ENCODE measurements around the gene IGFBP6. TPM values are rescaled to one million over a fixed set of nuclear protein-coding genes. Genes with fewer than 3 reads are reported as not detected.
A peak's percentile ranks its signal among the peaks of the same experiment; 100 is the strongest.

The IGFBP6 gene
- total and polyA plus RNA-seq, 3 experiments from 2014 or later: 1.5 to 8.9 (median 1.6) TPM

GRCh38 chr12:53098354-53098981 lies 1.0 kb downstream of the IGFBP6 start:
- peak overlapping the region; percentile 59 to 95 (median 86) for H3K27ac Mint-ChIP-seq
- H3K36me3 ChIP-seq (ENCODE audit: insufficient read depth, low read length): no peaks in the 10 kb centered on the region
- peak overlapping the region; percentile 77 to 94 (median 80) for H3K4me3 Mint-ChIP-seq
- peak overlapping the region; percentile 44 for H3K27ac ChIP-seq (ENCODE audit: low read depth, low read length)
- DNase-seq: no peak
- H3K36me3 Mint-ChIP-seq: no peaks in the 10 kb centered on the region
- ChIA-PET POLR2A (interaction anchor here (0.6 to 3.0 kb wide), 5 partner anchors 15 to 92 kb away, joined by 3 to 18 read pairs (median 6); partner anchors contain the start of genes EIF4B and SPRYD3), CTCF (interaction anchor here (1.0 to 14.7 kb wide), 16 partner anchors 10 to 169 kb away, joined by 3 to 243 read pairs (median 4); partner anchors contain the start of genes CSAD and SPRYD3)
- H3K4me1 ChIP-seq (ENCODE audit: insufficient read depth, low read length): peaks cover 42% of the 10 kb centered on the region
- H3K9me3 ChIP-seq (ENCODE audit: low read length): no peaks in the 10 kb centered on the region
- no peaks in the 10 kb centered on the region for H3K9me3 Mint-ChIP-seq
- peaks cover 0 to 3% of the 10 kb centered on the region in 2 donors for H3K27me3 Mint-ChIP-seq
- H3K4me1 Mint-ChIP-seq: peaks cover 35 to 58% (median 46%) of the 10 kb centered on the region in 3 donors
- H3K4me3 ChIP-seq (ENCODE audit: low read length): peak overlapping the region; percentile 53
- H3K27me3 ChIP-seq (ENCODE audit: insufficient read depth, low read length, poor library complexity, severe bottlenecking): no peaks in the 10 kb centered on the region

GRCh38 chr12:53099071-53099882 lies 1.8 kb downstream of the IGFBP6 start:
- peaks cover 49% of the 10 kb centered on the region for H3K4me1 ChIP-seq (ENCODE audit: insufficient read depth, low read length)
- no peaks in the 10 kb centered on the region for H3K36me3 ChIP-seq (ENCODE audit: insufficient read depth, low read length)
- H3K27ac Mint-ChIP-seq: peak overlapping the region; percentile 24 to 95 (median 83)
- no peaks in the 10 kb centered on the region for H3K9me3 ChIP-seq (ENCODE audit: low read length)
- peaks cover 0 to 3% of the 10 kb centered on the region in 2 donors for H3K27me3 Mint-ChIP-seq
- peaks cover 43 to 66% (median 54%) of the 10 kb centered on the region in 3 donors for H3K4me1 Mint-ChIP-seq
- H3K27ac ChIP-seq (ENCODE audit: low read depth, low read length): no peak overlapping the region
- CTCF ChIA-PET: interaction anchor here (1.0 to 14.7 kb wide), 16 partner anchors 9 to 222 kb away, joined by 3 to 243 read pairs (median 4); partner anchors contain the start of genes AAAS, CSAD and SPRYD3
- no peaks in the 10 kb centered on the region for H3K9me3 Mint-ChIP-seq
- H3K27me3 ChIP-seq (ENCODE audit: insufficient read depth, low read length, poor library complexity, severe bottlenecking): no peaks in the 10 kb centered on the region
- H3K4me3 Mint-ChIP-seq: peak overlapping the region; percentile 51 to 82 (median 77)
- peak; percentile 79 to 92 (median 85) for DNase-seq
- H3K4me3 ChIP-seq (ENCODE audit: low read length): no peak overlapping the region
- POLR2A ChIA-PET: interaction anchor here (0.7 to 3.0 kb wide), 3 partner anchors 20 to 45 kb away, joined by 7 to 18 read pairs (median 9); partner anchors contain the start of gene SPRYD3
- H3K36me3 Mint-ChIP-seq: no peaks in the 10 kb centered on the region

DNA sequence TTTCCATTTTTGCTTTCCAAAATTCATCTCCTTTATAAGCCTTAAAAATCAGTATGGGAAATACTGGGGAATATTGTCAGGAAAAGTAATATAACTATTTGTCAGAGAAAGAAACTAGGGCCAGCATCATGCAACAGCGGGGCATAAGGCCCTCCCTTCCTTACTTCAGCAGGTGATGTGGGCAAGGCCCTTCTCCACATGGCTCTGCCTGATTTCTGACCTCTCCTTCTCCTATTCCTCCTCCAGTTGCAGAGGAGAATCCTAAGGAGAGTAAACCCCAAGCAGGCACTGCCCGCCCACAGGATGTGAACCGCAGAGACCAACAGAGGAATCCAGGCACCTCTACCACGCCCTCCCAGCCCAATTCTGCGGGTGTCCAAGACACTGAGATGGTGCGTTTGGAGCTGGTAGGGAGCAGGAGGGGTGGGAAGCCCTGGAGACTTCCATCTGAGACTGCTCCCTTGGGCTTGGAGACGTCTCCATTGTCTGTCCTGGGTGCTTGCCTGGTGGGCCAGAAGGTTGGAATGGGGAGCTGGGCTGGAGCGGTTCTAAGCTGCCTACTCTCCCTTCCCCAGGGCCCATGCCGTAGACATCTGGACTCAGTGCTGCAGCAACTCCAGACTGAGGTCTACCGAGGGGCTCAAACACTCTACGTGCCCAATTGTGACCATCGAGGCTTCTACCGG lies 3.1 kb downstream of the IGFBP6 start:
- POLR2A ChIA-PET: no interaction called here
- Histone ChIP-seq H3K36me3 (ENCODE audit: insufficient read depth, low read length) (no peaks in the 10 kb centered on the region), H3K27me3 (ENCODE audit: insufficient read depth, low read length, poor library complexity, severe bottlenecking) (no peaks in the 10 kb centered on the region), H3K4me1 (ENCODE audit: insufficient read depth, low read length) (peaks cover 52% of the 10 kb centered on the region), H3K9me3 (ENCODE audit: low read length) (no peaks in the 10 kb centered on the region), H3K4me3 (ENCODE audit: low read length) (no peak overlapping the region), H3K27ac (ENCODE audit: low read depth, low read length) (no peak overlapping the region)
- no peak for DNase-seq
- Mint-ChIP-seq H3K27ac (peak overlapping the region in 2 of 8 donors; percentile 84 to 94), H3K27me3 (peaks cover 0 to 1% of the 10 kb centered on the region in 2 donors), H3K4me3 (no peak overlapping the region), H3K36me3 (no peaks in the 10 kb centered on the region), H3K9me3 (no peaks in the 10 kb centered on the region), H3K4me1 (peaks cover 53 to 78% (median 61%) of the 10 kb centered on the region in 3 donors)
- CTCF ChIA-PET: interaction anchor here (1.0 to 14.7 kb wide), 6 partner anchors 17 to 220 kb away, joined by 3 to 243 read pairs (median 6); partner anchors contain the start of genes AAAS, SPRYD3 and ZNF740

GRCh38 chr12:53101266-53101665 lies 3.8 kb downstream of the IGFBP6 start:
- CTCF ChIA-PET: interaction anchor here (1.0 to 14.7 kb wide), 6 partner anchors 18 to 219 kb away, joined by 3 to 243 read pairs (median 4); partner anchors contain the start of gene ZNF740
- H3K9me3 ChIP-seq (ENCODE audit: low read length): no peaks in the 10 kb centered on the region
- no peak overlapping the region for H3K27ac ChIP-seq (ENCODE audit: low read depth, low read length)
- no peaks in the 10 kb centered on the region for H3K27me3 ChIP-seq (ENCODE audit: insufficient read depth, low read length, poor library complexity, severe bottlenecking)
- H3K36me3 ChIP-seq (ENCODE audit: insufficient read depth, low read length): no peaks in the 10 kb centered on the region
- Mint-ChIP-seq H3K36me3 (no peaks in the 10 kb centered on the region), H3K9me3 (no peaks in the 10 kb centered on the region), H3K27ac (peak overlapping the region in 3 of 8 donors; percentile 72 to 85 (median 73)), H3K4me3 (peak overlapping the region in 1 of 7 donors; percentile 51), H3K27me3 (peaks cover 0 to 1% of the 10 kb centered on the region in 2 donors), H3K4me1 (peaks cover 53 to 75% (median 61%) of the 10 kb centered on the region in 3 donors)
- H3K4me3 ChIP-seq (ENCODE audit: low read length): no peak overlapping the region
- H3K4me1 ChIP-seq (ENCODE audit: insufficient read depth, low read length): peaks cover 52% of the 10 kb centered on the region
- POLR2A ChIA-PET: no interaction called here
- no peak for DNase-seq

GRCh38 chr12:53101931-53102781 lies 4.7 kb downstream of the IGFBP6 start:
- Histone ChIP-seq H3K27me3 (ENCODE audit: insufficient read depth, low read length, poor library complexity, severe bottlenecking) (no peaks in the 10 kb centered on the region), H3K4me1 (ENCODE audit: insufficient read depth, low read length) (peaks cover 48% of the 10 kb centered on the region), H3K9me3 (ENCODE audit: low read length) (no peaks in the 10 kb centered on the region), H3K27ac (ENCODE audit: low read depth, low read length) (no peak overlapping the region), H3K4me3 (ENCODE audit: low read length) (no peak overlapping the region), H3K36me3 (ENCODE audit: insufficient read depth, low read length) (no peaks in the 10 kb centered on the region)
- Mint-ChIP-seq H3K27me3 (no peaks in the 10 kb centered on the region), H3K4me3 (peak overlapping the region in 3 of 7 donors; percentile 23 to 85 (median 70)), H3K4me1 (peaks cover 53 to 66% (median 57%) of the 10 kb centered on the region in 3 donors), H3K9me3 (no peaks in the 10 kb centered on the region), H3K36me3 (no peaks in the 10 kb centered on the region), H3K27ac (peak overlapping the region; percentile 63 to 98 (median 90))
- CTCF ChIA-PET: interaction anchor here (0.7 to 14.7 kb wide), 15 partner anchors 8 to 218 kb away, joined by 3 to 243 read pairs (median 4); partner anchors contain the start of genes ITGB7, SPRYD3 and ZNF740
- no peak for DNase-seq
- POLR2A ChIA-PET: interaction anchor here (0.6 to 2.1 kb wide), 5 partner anchors 23 to 118 kb away, joined by 3 to 11 read pairs (median 4); partner anchors contain the start of genes CSAD, SPRYD3 and ZNF740

DNA sequence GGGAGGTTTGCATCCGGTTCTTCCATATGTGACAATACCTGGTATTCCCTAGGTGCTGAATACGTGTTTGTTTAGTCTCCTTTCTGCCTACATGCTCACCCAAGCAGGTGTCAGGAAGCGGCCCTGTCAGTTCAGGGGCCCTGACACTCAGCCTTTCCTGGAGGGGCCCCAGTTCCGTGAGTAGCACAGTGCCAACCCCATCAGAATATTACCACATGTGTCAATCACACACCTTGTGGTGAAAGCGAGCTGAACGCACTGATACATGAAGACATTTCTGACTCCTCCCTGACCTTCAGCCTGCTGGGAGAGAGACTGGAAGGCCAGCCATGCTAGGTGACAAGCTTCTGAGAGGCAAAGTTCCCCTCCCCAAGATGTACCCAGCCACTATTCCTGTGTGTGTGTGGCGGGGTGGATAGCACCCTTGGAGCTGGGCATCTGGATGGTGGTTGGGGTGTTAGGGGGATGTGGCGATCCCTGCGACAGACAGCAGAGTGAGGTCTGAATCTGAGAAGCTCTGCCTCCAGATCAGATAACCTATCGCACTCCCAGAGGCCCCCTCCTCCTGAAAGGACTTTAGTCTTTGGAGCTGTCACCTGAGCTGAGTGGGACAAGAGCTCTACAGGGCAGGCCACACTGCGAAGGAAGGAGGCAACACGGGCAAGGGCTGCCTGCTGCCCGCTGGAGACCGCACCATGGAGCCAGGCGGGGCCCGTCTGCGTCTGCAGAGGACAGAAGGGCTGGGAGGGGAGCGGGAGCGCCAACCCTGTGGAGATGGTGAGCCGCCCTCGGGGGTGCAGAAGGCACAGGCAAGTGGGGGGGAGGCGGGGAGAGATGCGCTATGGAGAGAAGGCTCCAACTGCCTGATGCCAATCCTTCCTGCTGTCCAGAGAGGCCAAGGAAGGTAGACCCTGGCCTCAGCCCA lies 5.7 kb downstream of the IGFBP6 start, which contains the start of gene SOAT2:
SOAT2 (plus strand) TSS at position 604 of the 925 bp plus-strand sequence; CDS start at position 696, 92 bp downstream.
- Histone ChIP-seq H3K4me3 (ENCODE audit: low read length) (no peak within 1 kb of the TSS), H3K36me3 (ENCODE audit: insufficient read depth, low read length) (no peaks in the 10 kb centered on the region), H3K27ac (ENCODE audit: low read depth, low read length) (no peak within 1 kb of the TSS), H3K27me3 (ENCODE audit: insufficient read depth, low read length, poor library complexity, severe bottlenecking) (no peaks in the 10 kb centered on the region), H3K4me1 (ENCODE audit: insufficient read depth, low read length) (peaks cover 41% of the 10 kb centered on the region), H3K9me3 (ENCODE audit: low read length) (no peaks in the 10 kb centered on the region)
- Mint-ChIP-seq H3K27ac (peak within 1 kb of the TSS; percentile 79 to 98 (median 92)), H3K9me3 (no peaks in the 10 kb centered on the region), H3K4me1 (peaks cover 50 to 58% (median 54%) of the 10 kb centered on the region in 3 donors), H3K36me3 (no peaks in the 10 kb centered on the region), H3K27me3 (no peaks in the 10 kb centered on the region), H3K4me3 (peak within 1 kb of the TSS; percentile 9 to 85 (median 70))
- ChIA-PET POLR2A (interaction anchor here (0.5 to 2.1 kb wide), 7 partner anchors 9 to 282 kb away, joined by 3 to 11 read pairs (median 5); partner anchors contain the start of genes CSAD, SPRYD3 and ZNF740), CTCF (interaction anchor here (0.6 to 14.7 kb wide), 15 partner anchors 9 to 218 kb away, joined by 3 to 243 read pairs (median 4); partner anchors contain the start of genes AAAS, ITGB7, SPRYD3 and ZNF740)
- peak in 4 of 5 donors; percentile 12 to 72 (median 66) for DNase-seq
